Measurements from ENCODE around the gene HIC1.

The HIC1 gene

DNA sequence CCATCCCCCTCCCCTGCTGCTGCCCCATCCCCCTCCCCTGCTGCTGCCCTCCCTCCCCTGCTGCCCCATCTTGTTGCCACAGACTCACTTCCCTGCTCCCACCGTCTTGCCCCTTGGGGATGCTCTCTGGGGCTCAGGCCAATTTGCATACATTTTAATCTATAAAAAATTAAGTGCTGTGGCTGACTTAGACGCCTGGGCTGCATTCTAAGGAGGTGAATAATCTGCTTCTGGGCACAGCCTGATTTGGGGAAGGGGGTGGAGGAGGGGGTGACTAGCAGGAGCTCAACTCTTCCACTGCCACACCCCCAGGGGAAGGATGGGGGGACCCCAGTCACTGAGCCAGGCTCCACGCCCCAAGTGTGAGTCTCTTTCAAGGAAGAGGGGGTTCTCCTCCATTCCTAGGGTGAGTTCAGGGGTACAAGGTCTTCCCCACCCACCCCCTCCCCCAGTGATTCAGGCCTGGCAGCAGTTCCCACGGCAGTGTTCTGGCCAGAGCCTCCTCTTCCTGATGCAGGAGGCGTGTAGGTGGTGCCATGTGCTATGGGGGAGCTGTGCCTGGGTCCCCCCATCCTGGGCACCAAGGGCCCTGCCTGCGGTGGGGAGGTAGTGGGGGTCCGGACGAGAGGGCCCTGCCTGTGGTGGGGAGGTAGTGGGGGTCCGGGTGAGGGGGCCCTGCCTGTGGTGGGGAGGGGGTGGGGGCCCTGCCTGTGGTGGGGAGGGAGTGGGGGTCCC, 19.9 kb upstream of the HIC1 start:
- H3K4me3 Mint-ChIP-seq: no peak overlapping the region
- DNase-seq (ENCODE audit: low spot score in 2 of 2) (no peak), ATAC-seq (no peak)
- H3K4me1 Mint-ChIP-seq: peaks cover 6% of the 10 kb centered on the region
- H3K27ac Mint-ChIP-seq: no peak overlapping the region
- no peaks in the 10 kb centered on the region for H3K9me3 Mint-ChIP-seq
- H3K36me3 Mint-ChIP-seq: peaks cover 42% of the 10 kb centered on the region

DNA sequence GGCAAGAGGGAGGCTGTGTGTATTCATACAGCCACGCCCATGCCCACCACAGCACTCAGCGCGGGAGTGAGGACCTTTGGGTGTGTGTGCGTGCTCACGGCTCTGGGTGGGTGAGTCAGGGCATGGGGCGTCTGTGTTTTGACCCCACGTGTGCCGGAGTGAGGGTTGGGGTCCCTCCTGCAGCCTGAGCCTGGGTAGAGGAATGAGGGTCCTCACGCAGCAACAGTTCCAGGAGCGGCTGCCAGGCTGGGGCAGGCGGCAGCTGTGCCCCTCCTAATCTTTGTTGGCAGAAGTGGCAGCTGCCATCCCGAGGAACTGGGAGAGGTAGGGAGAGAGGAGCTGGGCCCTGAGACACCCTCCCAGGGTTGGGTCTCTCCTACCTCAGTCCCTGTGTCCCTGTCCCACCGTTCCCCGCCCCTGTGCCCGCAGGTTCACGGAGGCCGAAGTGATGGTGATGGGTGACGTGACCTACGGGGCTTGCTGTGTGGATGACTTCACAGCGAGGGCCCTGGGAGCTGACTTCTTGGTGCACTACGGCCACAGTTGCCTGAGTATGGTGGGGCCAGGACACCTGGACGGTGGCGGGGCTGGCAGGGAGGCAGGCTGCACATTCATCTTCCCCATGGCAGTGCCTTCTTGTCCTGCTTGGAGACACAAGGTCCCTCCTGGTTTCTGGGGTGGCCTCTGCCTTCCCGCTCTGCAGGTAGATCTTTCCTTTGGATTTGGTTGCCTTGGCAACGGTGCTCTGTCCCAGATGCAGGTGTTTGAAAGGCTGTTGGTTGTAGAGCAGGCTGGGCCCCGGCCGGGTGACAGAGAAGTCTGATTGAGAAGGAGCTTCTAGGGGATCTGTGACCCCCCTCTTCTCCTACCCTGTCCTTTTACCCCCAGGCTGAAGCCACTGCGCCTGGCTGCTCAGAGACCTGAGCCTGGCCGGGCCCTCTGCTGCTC, 19.1 kb upstream of the HIC1 start:
- no peak overlapping the region for H3K27ac Mint-ChIP-seq
- DNase-seq (ENCODE audit: low spot score in 2 of 2): no peak
- no peak for ATAC-seq
- H3K36me3 Mint-ChIP-seq: peaks cover 41% of the 10 kb centered on the region
- no peak overlapping the region for H3K4me3 Mint-ChIP-seq
- H3K4me1 Mint-ChIP-seq: peaks cover 7% of the 10 kb centered on the region
- H3K9me3 Mint-ChIP-seq: no peaks in the 10 kb centered on the region

DNA sequence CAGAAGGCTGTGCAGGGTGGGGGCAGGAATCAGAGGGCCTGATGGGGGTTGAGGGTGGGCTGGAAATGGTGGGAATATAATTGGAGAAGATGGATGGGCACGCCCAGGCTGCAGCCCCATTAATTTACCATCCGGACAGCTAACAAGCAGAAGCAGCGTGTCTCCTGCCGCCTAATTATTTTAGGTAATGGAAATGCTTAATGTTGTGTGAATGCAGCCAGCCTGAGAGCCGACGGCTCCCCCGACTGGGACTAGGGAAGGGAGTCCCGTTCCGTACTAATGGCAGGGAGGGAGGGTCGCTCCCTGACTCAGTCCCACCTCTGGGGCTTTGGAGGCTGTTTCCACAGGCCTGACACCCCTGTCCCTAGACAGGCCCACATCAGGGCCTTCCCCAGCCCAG, 17.7 kb upstream of the HIC1 start:
- ATAC-seq (no peak), DNase-seq (ENCODE audit: low spot score in 2 of 2) (no peak)
- no peak overlapping the region for H3K4me3 Mint-ChIP-seq
- H3K36me3 Mint-ChIP-seq: peaks cover 47% of the 10 kb centered on the region
- H3K4me1 Mint-ChIP-seq: peaks cover 8% of the 10 kb centered on the region
- no peak overlapping the region for H3K27ac Mint-ChIP-seq
- H3K9me3 Mint-ChIP-seq: no peaks in the 10 kb centered on the region

DNA sequence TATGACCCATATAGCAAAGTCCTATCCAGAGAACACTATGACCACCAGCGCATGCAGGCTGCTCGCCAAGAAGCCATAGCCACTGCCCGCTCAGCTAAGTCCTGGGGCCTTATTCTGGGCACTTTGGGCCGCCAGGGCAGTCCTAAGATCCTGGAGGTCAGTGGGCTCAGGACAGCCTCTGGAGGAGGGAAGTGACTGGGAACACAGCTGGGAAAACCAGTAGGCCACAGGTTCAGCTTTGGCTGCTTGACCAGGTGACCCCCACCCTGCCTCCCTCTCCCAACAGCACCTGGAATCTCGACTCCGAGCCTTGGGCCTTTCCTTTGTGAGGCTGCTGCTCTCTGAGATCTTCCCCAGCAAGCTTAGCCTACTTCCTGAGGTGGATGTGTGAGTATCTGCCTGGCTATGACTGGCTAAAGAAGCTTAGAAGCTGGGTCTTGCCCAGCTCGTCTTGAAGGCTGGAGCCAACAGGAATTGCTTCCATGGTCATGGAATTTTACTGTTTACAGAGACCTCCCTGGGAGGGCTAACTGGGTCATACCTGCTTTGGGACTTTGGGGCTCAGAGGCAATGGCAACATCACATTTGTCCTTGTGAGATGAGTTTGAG, 14.6 kb upstream of the HIC1 start:
- H3K4me3 Mint-ChIP-seq: peak overlapping the region; percentile 96
- no peak overlapping the region for H3K27ac Mint-ChIP-seq
- ATAC-seq (no peak), DNase-seq (ENCODE audit: low spot score in 2 of 2) (no peak)
- peaks cover 79% of the 10 kb centered on the region for H3K36me3 Mint-ChIP-seq
- peaks cover 29% of the 10 kb centered on the region for H3K4me1 Mint-ChIP-seq
- H3K9me3 Mint-ChIP-seq: no peaks in the 10 kb centered on the region

DNA sequence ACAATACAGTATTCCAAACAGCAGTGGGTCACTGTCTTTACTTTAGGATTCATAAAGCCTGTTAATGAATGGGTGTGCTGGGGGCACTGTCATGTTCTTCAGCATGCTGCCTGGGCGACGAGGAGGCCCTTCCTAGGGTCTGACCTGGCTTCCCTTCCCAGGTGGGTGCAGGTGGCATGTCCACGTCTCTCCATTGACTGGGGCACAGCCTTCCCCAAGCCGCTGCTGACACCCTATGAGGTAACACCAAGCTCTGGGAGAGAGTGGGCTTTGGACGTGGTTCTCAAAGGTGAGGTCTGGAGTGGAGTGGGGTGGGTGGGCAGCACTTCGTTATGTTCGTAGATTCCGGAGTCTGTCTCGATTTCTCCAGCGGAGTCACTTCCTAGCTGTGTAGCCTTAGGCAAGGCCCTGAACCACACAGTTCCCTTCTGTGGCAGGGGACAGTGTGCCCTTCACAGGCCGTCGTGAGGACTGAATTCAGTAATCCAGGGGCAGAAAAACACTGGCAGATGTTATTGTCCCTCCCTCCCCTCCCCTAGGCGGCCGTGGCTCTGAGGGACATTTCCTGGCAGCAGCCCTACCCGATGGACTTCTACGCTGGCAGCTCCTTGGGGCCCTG, 13.9 kb upstream of the HIC1 start:
- no peak for DNase-seq (ENCODE audit: low spot score in 2 of 2)
- Mint-ChIP-seq H3K9me3 (no peaks in the 10 kb centered on the region), H3K4me1 (peaks cover 29% of the 10 kb centered on the region), H3K4me3 (peak overlapping the region; percentile 96), H3K27ac (peak overlapping the region; percentile 97), H3K36me3 (peaks cover 80% of the 10 kb centered on the region)
- no peak for ATAC-seq

DNA sequence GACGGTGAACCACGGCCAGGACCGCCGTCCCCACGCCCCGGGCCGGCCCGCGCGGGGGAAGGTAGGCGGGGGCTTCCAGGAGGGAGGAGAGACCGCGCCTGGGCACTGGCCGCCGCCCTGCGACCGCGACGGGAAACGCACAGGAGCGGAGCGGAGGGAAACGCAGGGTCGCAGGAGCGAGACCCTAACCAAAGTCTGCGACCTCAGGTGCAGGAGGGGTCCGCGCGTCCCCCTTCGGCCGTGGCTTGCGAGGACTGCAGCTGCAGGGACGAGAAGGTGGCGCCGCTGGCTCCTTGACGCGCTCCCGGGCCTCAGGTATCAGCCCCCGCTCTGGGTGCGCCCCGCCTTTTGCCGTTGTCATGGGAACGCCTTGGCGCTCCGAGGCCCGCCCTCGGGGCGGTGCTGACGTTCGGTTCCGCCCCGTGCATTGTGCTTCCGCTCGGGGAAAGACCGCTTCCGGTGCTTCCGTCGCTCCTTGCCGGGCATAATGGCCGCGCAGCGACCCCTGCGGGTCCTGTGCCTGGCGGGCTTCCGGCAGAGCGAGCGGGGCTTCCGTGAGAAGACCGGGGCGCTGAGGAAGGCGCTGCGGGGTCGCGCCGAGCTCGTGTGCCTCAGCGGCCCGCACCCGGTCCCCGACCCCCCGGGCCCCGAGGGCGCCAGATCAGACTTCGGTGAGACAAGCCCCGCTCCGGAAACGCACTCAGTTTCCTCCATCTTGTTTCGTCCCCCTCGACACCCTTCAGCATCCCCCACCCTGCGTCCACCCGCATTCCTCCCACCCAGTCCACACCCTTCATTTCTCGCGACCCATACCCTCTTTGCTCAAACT, 13.1 kb upstream of the HIC1 start, which contains the start of gene OVCA2:
TSS of gene OVCA2 (plus strand) at position 462 of the 829 bp plus-strand sequence. CDS start at position 488, 26 bp downstream.
- ATAC-seq: peak; percentile 96

DNA sequence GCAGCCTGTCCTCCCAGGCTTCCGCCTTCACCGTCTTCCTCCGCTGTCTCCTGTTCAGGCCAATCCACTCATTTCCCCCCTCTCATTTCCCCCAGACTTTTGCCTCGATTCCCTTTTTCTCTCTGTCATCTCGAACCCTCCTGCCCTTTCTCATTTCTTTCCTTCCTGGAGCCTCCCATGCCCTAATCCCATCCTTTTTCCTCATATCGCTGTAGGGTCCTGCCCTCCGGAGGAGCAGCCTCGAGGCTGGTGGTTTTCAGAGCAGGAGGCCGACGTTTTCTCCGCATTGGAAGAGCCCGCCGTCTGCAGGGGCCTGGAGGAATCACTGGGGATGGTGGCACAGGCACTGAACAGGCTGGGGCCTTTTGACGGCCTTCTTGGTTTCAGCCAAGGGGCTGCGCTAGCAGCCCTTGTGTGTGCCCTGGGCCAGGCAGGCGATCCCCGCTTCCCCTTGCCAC, 12.5 kb upstream of the HIC1 start:
- DNase-seq (ENCODE audit: low spot score in 2 of 2) (no peak), ATAC-seq (no peak)
- Mint-ChIP-seq H3K9me3 (no peaks in the 10 kb centered on the region), H3K4me1 (peaks cover 29% of the 10 kb centered on the region), H3K36me3 (peaks cover 69% of the 10 kb centered on the region), H3K27ac (peak overlapping the region; percentile 97), H3K4me3 (peak overlapping the region; percentile 96)

More for the DNA sequence above, 13.1 kb upstream of the HIC1 start, which contains the start of gene OVCA2:
- peak within 1 kb of the TSS; percentile 97 for H3K27ac Mint-ChIP-seq
- H3K36me3 Mint-ChIP-seq: peaks cover 73% of the 10 kb centered on the region
- no peaks in the 10 kb centered on the region for H3K9me3 Mint-ChIP-seq
- peak within 1 kb of the TSS; percentile 96 for H3K4me3 Mint-ChIP-seq
- DNase-seq (ENCODE audit: low spot score in 2 of 2): peak; percentile 94 to 98
- peaks cover 29% of the 10 kb centered on the region for H3K4me1 Mint-ChIP-seq

DNA sequence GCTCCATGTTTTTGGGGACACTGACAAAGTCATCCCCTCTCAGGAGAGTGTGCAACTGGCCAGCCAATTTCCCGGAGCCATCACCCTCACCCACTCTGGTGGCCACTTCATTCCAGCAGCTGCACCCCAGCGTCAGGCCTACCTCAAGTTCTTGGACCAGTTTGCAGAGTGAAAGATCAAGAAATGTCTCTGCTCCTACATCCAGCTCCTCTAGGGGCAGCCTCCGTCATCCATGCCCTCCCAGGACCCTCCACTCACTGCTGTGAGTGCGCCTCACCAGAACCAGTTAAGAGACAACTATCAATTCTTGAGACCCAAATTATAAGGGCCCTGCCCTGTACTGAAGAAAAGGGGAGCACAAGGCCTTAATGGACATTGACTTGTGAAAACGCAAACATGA, 12.0 kb upstream of the HIC1 start:
- DNase-seq (ENCODE audit: low spot score in 2 of 2): no peak
- Mint-ChIP-seq H3K4me3 (peak overlapping the region; percentile 96), H3K27ac (peak overlapping the region; percentile 97), H3K4me1 (peaks cover 30% of the 10 kb centered on the region), H3K36me3 (peaks cover 63% of the 10 kb centered on the region), H3K9me3 (no peaks in the 10 kb centered on the region)
- no peak for ATAC-seq

DNA sequence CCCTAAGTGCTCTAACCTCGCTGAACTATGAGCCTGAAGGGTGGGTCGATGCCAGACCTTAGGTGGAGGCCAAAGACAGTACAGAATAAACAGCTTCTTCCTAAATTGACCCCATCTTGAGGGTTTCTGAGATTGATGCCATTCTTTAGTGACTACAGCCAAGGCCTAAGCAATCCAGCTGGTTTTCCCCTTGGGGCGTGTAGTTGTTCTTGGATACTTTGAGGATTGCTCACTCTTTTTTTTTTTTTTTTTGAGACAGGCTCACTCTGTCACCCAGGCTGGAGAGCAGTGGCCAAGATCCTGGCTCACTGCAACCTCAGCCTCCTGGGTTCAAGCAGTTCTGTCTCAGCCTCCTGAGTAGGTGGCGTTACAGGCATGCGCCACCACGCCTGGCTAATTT, 11.1 kb upstream of the HIC1 start:
- H3K4me1 Mint-ChIP-seq: peaks cover 35% of the 10 kb centered on the region
- ATAC-seq (no peak), DNase-seq (ENCODE audit: low spot score in 2 of 2) (no peak)
- peaks cover 55% of the 10 kb centered on the region for H3K36me3 Mint-ChIP-seq
- peak overlapping the region; percentile 97 for H3K27ac Mint-ChIP-seq
- H3K9me3 Mint-ChIP-seq: no peaks in the 10 kb centered on the region
- H3K4me3 Mint-ChIP-seq: peak overlapping the region; percentile 96

DNA sequence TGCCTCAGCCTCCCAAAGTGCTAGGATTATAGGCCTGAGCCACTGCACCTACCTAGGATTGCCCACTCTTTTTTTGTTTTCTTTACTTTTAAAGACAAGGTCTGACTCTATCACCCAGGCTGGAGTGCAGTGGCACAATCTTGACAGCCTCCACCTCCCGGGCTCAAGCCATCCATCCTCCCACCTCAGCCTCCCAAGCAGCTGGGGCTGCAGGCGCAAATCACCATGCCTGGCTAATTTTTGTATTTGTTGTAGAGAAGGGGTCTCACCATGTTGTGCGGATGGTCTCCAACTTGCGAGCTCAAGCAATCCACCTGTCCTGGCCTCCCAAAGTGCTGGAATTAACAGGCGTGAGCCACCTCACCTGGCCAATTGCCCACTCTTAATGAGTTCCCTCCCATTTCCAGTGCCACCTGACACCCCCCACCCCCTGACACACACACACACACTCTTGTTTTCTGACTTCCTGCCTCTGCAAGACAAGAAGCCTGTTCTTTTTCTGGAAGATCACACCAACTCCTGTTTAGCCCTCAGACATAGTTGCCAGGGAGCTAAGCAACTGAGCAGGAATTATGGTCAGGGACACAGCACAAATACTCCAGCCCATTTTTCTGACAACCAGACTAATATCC, 10.5 kb upstream of the HIC1 start:
- H3K4me3 Mint-ChIP-seq: no peak overlapping the region
- ATAC-seq (no peak), DNase-seq (ENCODE audit: low spot score in 2 of 2) (no peak)
- no peaks in the 10 kb centered on the region for H3K9me3 Mint-ChIP-seq
- H3K4me1 Mint-ChIP-seq: peaks cover 41% of the 10 kb centered on the region
- H3K27ac Mint-ChIP-seq: peak overlapping the region; percentile 97
- H3K36me3 Mint-ChIP-seq: peaks cover 53% of the 10 kb centered on the region

DNA sequence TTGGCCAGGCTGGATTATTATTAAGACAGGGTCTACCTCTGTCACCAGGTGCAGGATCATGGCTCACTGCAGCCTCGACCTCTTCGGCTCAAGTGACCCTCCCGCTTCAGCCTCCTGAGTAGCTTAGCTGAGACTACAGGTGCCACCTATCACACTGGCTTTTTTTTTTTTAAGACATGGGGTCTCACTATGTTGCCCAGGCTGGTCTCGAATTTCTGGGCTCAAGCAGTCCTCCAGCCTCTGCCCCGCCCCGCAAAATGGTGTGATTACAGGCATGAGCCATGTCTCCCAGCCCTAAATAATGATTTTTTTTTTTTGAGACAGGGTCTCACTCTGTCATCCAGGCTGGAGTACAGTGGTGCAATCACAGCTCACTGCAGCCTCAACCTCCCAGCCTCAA, 7.3 kb upstream of the HIC1 start:
- ATAC-seq (no peak), DNase-seq (ENCODE audit: low spot score in 2 of 2) (no peak)
- Mint-ChIP-seq H3K4me1 (peaks cover 41% of the 10 kb centered on the region), H3K27ac (no peak overlapping the region), H3K9me3 (no peaks in the 10 kb centered on the region), H3K4me3 (no peak overlapping the region), H3K36me3 (peaks cover 36% of the 10 kb centered on the region)

DNA sequence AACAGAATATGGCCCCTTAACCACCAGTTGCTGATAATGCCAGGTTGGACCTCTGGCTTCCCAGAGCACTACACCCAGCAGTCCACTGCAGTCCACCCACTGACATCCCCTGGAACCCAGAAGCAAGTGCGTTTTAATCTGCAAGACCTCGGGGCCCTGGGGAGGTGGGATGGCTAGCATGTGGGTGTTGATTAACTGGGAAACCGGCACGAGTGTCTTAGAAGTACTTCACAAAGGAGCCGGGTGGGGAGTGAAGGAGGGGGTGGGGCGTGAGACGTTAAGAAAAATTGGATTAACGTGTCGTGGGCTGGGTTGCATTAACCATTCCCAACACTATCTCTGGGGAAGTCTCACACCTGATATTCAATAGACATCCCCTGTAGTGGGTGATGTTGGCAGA, 6.1 kb upstream of the HIC1 start:
- H3K9me3 Mint-ChIP-seq: no peaks in the 10 kb centered on the region
- H3K4me3 Mint-ChIP-seq: peak overlapping the region; percentile 64
- ATAC-seq (no peak), DNase-seq (ENCODE audit: low spot score in 2 of 2) (no peak)
- H3K36me3 Mint-ChIP-seq: peaks cover 34% of the 10 kb centered on the region
- H3K4me1 Mint-ChIP-seq: peaks cover 38% of the 10 kb centered on the region
- peak overlapping the region; percentile 74 for H3K27ac Mint-ChIP-seq

DNA sequence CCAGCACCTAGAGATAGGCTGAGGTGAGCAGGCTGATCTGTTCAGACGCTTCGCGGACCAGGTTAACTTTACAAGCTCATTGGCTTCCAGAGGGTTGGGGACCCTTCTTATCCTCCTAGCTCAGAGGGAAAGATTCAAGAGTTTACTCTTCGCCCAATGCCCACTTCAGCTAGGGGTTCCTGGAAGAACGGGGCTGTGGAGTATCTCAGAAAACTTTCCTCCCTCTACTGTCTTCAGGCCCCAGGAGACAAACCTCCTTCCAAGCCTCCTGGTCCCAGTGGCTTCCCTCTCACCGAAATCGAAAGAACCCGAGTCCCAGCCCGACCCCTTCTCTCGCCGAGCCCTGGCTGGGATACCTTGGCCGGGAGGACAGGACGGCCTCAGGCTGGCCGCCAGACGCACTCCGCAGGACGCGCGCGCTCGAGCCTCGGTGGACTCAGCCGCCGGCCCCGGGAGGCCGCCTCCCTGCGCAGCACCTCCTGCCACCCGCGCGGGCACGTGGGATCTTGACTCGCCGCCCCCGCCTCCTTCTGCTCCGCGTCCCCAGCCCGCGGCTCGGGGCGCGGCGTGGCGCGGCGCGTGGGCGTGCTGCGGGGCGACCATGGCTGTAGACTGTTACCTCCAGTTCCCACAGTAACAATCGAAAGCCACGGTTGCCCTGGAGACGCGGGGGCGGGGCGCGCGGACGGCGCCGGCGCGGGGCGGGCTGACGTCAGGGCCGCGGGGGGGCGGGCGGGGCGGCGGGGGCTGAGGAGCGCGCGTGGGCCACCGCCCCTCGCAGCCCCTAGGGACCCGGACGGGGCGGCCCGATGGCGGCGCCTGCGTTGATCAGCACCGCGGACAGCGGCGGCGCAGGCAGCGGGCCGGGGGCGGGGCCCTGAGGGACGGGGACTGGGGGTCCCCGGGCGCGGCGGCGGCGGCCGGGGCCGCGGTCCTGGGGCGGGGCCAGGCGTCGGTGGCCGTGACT, 5.3 kb upstream of the HIC1 start:
- Mint-ChIP-seq H3K9me3 (no peaks in the 10 kb centered on the region), H3K27ac (peak overlapping the region; percentile 74), H3K36me3 (peaks cover 34% of the 10 kb centered on the region), H3K4me1 (peaks cover 38% of the 10 kb centered on the region), H3K4me3 (peak overlapping the region; percentile 64)
- ATAC-seq (peak; percentile 63), DNase-seq (ENCODE audit: low spot score in 2 of 2) (peak; percentile 90 to 97)

All from stimulated activated effector memory CD8-positive, alpha-beta T cell treated with anti-CD3 and anti-CD28 coated beads, Interleukin-12 subunit alpha, Interleukin-12 subunit beta, amount 100 ng/mL, for 72 hours (primary cell).